ENCODE measurements around the gene ASB13.

DNA sequence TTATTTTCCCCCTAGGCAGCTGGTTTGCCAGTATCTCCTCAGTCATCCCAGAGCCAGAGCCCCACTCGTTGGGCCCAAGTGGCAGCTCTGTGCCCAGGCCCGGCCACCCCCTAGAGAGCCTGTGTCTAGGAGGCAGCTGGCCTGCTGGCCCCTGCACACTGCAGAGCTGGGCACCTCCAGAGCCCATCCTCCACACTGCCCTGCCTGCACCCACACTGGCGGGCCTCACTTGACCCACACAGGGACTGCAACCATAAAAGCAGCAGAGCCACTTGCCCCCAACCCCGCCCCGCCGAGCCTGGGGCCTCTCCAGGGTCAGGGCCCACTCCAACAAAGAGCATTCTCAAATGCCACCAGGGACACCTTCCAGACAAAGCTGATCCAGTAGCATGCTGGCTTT, 5.4 kb downstream of the ASB13 start:
- TF ChIP-seq CTCF (IDR thresholded peaks at IDR 0.05) (no peak), POLR2AphosphoS5 (IDR thresholded peaks at IDR 0.05) (no peak), POLR2A (IDR thresholded peaks at IDR 0.05) (no peak)

Measured in stomach (tissue), 4 donors.